MM.1S (cell line): ENCODE measurements around the gene CD80.
"Not testable (repeated sequence)": the region's sequence is repeated elsewhere in the genome, so short reads cannot be mapped to it uniquely, and the experiment has no call there.

ENCODE experiments used
- CTCF ChIP-seq: fragments of 300-600 bp; sonication (generic); IDR thresholded peaks from 2 replicates; pipeline ENCODE4 v1.5.1; 2016; ENCODE audit warnings: antibody characterized with exemption, low read length, mixed read lengths
- EZH2 ChIP-seq: fragments of 300-600 bp; sonication (generic); optimal IDR thresholded peaks from 2 replicates; pipeline ENCODE3; 2017; ENCODE audit warnings: low read depth, mild to moderate bottlenecking, antibody characterized with exemption, low read length, mixed read lengths
- EZH2phosphoT487 ChIP-seq: fragments of 300-600 bp; sonication (generic); IDR thresholded peaks from 2 replicates; pipeline ENCODE4 v1.6.1; 2018; ENCODE audit warnings: antibody characterized with exemption, low read length

DNA sequence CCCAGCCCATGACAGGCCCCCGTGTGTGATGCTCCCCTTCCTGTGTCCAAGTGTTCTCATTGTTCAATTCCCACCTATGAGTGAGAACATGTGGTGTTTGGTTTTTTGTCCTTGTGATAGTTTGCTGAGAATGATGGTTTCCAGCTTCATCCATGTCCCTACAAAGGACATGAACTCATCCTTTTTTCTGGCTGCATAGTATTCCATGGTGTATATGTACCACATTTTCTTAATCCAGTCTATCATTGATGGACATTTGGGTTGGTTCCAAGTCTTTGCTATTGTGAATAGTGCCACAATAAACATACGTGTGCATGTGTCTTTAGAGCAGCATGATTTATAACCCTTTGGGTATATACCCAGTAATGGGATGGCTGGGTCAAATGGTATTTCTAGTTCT lies 3.9 kb upstream of the CD80 start:
- TF ChIP-seq CTCF, EZH2, EZH2phosphoT487: not testable (repeated sequence)
